22Rv1 (cell line): ENCODE results near the gene TSSK3.
A peak's percentile ranks its signal among the peaks of the same experiment; 100 is the strongest.

ENCODE experiments used
- CTCF ChIP-seq: fragments of 450-650 bp; IDR thresholded peaks from 2 replicates; pipeline ENCODE4 v1.5.1; 2017; ENCODE audit warnings: mild to moderate bottlenecking
- ZFX ChIP-seq: fragments of 450-650 bp; IDR thresholded peaks from 2 replicates; pipeline ENCODE4 v1.6.1; 2017; ENCODE audit warnings: antibody characterized with exemption, borderline replicate concordance

DNA sequence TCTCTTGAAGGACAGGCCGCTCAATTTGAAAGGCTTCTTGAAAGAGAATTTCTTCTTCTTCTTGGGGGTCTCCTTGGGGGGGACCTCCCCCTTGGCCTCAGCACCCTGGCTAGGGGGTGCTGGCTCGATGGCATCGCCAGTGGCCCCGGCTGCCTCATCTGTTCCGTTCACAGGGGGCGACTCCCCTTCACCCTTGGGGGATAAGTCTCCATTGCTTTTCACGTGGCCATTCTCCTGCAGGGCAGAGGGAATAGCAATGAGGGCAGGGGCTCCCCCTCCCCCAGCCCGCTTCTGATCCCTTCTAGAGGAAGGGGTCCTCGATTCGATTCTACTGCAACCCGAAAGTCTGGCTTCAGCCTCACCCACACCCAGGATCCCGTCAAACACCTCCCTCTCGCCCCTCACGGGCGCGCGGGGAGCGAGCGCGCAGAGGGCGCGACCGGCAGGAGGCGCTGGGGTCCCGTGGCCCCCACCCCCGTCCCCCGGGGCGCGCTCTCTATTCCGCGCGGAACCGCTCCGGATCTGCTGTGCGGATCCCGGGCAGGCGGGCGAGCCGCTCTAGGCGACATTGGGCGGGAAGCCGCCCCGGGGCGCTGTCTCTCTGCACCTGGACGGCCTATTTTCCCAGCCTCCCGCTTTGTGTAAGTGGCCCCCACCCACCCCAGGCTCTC, 27.3 kb upstream of the TSSK3 start:
- TF ChIP-seq CTCF, result peak; percentile 71
- TF ChIP-seq ZFX, result no peak
